Measurements from ENCODE around the gene SPATA46.

DNA sequence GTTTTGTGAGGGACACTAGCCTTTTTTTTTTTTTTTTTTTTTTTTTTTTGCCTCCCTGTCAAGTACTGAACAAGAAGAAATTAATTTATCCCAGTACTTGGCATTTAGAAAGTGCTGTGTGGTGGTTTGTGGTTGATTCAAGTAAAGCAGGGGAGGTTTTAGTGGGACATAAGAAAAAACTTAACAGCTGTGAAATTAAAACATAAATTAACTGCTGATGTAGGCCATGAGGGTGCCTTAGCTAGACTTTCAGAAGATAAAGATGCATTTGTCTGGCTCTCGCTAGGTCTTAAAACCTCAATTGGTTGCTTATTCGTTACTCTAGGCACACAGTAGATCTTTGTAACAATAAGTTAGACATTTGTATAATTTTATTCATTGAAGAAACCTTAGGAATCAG lies 52.3 kb downstream of the SPATA46 start:
- no peak for TF ChIP-seq TAF1 (IDR thresholded peaks at IDR 0.05; ENCODE audit: low read depth, low read length)
- TF ChIP-seq, protein P1, sequence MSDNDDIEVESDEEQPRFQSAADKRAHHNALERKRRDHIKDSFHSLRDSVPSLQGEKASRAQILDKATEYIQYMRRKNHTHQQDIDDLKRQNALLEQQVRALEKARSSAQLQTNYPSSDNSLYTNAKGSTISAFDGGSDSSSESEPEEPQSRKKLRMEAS (IDR thresholded peaks at IDR 0.05): no peak
- no peak for TF ChIP-seq RXRA (IDR thresholded peaks at IDR 0.05; ENCODE audit: insufficient read depth, low read depth, low read length)
- TF ChIP-seq, protein P2, sequence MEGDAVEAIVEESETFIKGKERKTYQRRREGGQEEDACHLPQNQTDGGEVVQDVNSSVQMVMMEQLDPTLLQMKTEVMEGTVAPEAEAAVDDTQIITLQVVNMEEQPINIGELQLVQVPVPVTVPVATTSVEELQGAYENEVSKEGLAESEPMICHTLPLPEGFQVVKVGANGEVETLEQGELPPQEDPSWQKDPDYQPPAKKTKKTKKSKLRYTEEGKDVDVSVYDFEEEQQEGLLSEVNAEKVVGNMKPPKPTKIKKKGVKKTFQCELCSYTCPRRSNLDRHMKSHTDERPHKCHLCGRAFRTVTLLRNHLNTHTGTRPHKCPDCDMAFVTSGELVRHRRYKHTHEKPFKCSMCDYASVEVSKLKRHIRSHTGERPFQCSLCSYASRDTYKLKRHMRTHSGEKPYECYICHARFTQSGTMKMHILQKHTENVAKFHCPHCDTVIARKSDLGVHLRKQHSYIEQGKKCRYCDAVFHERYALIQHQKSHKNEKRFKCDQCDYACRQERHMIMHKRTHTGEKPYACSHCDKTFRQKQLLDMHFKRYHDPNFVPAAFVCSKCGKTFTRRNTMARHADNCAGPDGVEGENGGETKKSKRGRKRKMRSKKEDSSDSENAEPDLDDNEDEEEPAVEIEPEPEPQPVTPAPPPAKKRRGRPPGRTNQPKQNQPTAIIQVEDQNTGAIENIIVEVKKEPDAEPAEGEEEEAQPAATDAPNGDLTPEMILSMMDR (IDR thresholded peaks at IDR 0.05; ENCODE audit: control extremely low read depth in 1 of 3, insufficient read depth in 1 of 3, low read depth in 1 of 3, low read length in 3 of 3): no peak
- no peak for TF ChIP-seq CREB1 (IDR thresholded peaks at IDR 0.05)
- TF ChIP-seq YY1 (IDR thresholded peaks at IDR 0.05; ENCODE audit: low read depth, low read length): no peak
- no peak for TF ChIP-seq POLR2A (IDR thresholded peaks at IDR 0.05; ENCODE audit: control extremely low read depth in 1 of 2, low read depth in 2 of 2, low read length in 2 of 2)
- TF ChIP-seq, protein P3, sequence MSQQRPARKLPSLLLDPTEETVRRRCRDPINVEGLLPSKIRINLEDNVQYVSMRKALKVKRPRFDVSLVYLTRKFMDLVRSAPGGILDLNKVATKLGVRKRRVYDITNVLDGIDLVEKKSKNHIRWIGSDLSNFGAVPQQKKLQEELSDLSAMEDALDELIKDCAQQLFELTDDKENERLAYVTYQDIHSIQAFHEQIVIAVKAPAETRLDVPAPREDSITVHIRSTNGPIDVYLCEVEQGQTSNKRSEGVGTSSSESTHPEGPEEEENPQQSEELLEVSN (IDR thresholded peaks at IDR 0.05): no peak
- TF ChIP-seq BRCA1 (IDR thresholded peaks at IDR 0.05; ENCODE audit: low read depth, low read length): no peak
- TF ChIP-seq SIX5 (IDR thresholded peaks at IDR 0.05; ENCODE audit: low read depth, low read length): no peak
